ENCODE data around the gene SLC39A13.
"Not testable (repeated sequence)": the region's sequence is repeated elsewhere in the genome, so short reads cannot be mapped to it uniquely, and the experiment has no call there.

Gene SLC39A13

DNA sequence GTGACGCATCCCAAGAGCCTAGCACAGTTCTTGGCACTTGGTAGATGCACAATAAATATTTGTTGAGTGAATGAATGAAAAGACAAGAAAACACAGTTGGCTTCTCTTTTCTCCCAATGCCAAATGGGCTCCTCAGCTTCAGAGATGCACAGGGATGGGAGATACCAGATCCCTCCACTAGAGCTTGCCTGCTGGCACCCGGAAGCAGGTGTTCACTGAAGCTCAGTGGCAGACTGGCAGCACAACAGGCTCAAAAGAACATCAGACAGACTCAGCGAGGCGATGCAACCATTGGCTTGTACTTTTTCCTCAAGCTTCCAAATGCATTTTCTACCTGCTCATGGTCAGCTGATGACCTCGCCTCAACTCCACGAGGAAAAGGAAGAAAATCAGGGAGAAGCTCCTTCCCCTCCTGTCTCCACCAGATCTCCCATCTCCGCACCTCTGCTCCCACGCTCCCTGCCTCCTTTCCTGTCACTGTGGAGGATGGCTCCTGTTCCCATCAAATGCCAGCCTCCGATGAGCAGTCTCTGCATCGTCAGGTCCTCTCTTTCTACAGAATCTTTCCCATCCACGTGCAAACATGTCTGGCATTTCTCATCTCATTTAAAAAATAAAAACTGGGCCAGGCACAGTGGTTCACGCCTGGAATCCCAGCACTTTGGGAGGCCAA is 34.8 kb downstream of the SLC39A13 start:
- peak; percentile 86 for DNase-seq (ENCODE audit: low read depth, low spot score)
- peak overlapping the region; percentile 35 for H3K4me3 ChIP-seq (ENCODE audit: low read length)

DNA sequence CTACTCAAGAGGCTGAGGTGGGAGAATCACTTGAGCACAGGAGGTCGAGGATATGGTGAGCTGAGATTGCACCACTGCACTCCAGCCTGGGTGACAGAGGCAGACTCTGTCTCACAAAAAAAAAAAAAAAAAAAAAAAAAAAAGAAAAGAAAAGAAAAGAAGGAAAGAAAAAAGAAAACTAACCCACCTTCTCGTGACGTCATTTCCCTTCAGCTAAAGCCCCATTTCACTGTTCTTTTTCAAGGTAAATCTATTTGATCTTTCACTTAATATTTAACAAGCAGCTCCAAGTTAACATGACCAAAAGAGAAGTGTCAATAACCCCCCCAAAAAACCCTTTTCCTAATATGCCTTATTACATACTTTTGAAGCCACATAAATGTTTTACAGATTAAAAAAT is 35.4 kb downstream of the SLC39A13 start:
- H3K4me3 ChIP-seq (ENCODE audit: low read length) = peak overlapping the region; percentile 35
- peak; percentile 44 for DNase-seq (ENCODE audit: low read depth, low spot score)

- H3K4me3 ChIP-seq (ENCODE audit: low read length) = no peak overlapping the region
- DNase-seq (ENCODE audit: low read depth, low spot score) = no peak
Measured at GRCh38 chr11:47445840-47446239, 37.5 kb downstream of the SLC39A13 start.

DNA sequence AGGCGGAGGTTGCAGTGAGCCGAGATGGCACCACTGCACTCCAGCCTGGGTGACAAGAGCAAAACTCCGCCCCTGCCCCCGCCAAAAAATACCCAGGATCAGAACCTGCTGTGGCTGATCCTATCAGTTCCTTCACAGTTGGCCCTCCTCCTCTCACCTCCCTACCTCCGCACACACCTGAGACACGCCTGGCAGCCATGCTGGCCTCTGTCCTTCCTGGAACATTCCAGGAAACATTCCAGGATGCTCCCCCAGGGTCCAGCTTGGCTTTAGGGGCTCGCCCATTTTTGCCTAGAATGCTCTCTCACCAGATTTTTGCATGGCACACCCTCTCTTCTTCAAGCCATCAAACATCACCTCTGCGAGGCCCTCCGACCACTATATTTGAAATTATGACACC is 38.4 kb downstream of the SLC39A13 start:
- DNase-seq (ENCODE audit: low read depth, low spot score) = no peak
- no peak overlapping the region for H3K4me3 ChIP-seq (ENCODE audit: low read length)

- no peak overlapping the region for H3K4me3 ChIP-seq (ENCODE audit: low read length)
- no peak for DNase-seq (ENCODE audit: low read depth, low spot score)
Measured at GRCh38 chr11:47447906-47448305, 39.5 kb downstream of the SLC39A13 start.

- H3K4me3 ChIP-seq (ENCODE audit: low read length) = no peak within 1 kb of the TSS
- DNase-seq (ENCODE audit: low read depth, low spot score) = no peak
Measured at GRCh38 chr11:47448566-47449427, 40.4 kb downstream of the SLC39A13 start, which contains the start of gene RAPSN. TSS of gene RAPSN (minus strand) at chr11:47449136. CDS start at chr11:47448964, 172 bp downstream.

- H3K4me3 ChIP-seq (ENCODE audit: low read length) = no peak overlapping the region
- no peak for DNase-seq (ENCODE audit: low read depth, low spot score)
Measured at GRCh38 chr11:47449541-47449940, 41.2 kb downstream of the SLC39A13 start.

DNA sequence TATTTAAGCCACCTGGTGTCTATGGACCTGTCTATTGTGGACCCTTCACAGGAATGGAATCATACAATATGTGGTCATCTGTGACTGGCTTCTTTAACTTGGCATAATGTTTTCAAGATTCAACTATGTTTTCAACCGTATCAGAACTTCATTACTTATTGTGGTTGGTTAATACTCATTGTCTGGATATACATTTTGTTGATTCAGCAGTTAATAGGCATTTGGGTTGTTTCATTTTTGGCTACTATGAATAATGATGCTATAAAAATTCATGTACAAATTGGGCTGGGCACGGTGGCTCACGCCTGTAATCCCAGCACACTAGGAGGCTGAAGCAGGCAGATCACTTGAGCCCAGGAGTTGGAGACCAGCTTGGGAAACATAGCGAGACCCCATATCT is 43.0 kb downstream of the SLC39A13 start:
- no peak overlapping the region for H3K4me3 ChIP-seq (ENCODE audit: low read length)
- DNase-seq (ENCODE audit: low read depth, low spot score) = no peak

- DNase-seq (ENCODE audit: low read depth, low spot score) = no peak
- H3K4me3 ChIP-seq (ENCODE audit: low read length) = no peak overlapping the region
Measured at GRCh38 chr11:47451990-47452389, 43.6 kb downstream of the SLC39A13 start.

GRCh38 chr11:47453365-47453764 is 45.0 kb downstream of the SLC39A13 start:
- H3K4me3 ChIP-seq (ENCODE audit: low read length) = no peak overlapping the region
- DNase-seq (ENCODE audit: low read depth, low spot score) = no peak

DNA sequence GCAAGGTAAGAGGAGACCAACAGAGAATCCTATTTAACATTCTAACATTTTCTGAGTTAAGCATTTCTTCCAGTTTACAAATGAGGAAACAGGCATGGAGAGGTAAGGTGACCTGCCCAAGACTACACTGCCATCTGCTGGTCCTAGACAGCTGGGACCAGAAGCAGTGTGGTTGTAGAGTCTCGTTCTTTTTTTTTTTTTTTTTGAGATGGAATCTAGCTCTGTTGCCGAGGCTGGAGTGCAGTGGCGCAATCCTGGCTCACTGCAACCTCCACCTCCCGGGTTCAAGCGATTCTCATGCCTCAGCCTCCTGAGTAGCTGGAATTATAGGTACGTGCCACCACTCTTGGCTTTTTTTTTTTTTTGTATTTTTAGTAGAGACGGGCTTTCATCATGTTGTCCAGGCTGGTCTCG is 45.9 kb downstream of the SLC39A13 start:
- not testable (repeated sequence) for H3K4me3 ChIP-seq (ENCODE audit: low read length)
- peak; percentile 84 for DNase-seq (ENCODE audit: low read depth, low spot score)

DNA sequence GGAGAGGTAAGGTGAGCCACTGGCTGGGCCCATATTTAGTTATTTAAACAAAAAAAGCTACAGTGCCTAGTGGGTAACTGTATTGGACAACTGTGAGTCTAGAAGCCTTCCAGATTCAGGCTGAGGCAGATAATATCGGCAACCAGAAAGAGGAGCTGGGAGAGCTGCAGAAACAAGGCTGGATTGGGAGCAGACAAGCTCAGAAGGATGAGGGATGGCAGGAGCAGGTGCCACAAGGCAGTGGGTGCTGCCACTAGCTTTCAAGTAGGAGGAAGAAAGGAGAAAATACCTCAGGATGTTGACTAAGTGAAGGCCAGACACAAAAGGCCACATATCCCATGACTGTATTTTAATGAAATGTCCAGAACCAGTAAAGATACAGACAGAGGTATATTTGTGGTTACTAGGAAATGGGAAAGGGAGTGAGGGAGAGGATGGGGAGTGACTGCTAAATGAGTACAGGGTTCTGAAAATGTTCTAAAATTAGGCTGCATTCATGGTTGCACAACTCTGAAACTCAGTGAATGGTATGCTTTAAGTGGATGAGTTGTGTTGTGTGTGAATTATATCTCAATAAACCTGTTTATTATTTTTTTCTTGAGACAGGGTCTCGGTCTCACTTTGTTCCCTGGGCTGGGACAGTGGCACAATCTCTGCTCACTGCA is 52.3 kb downstream of the SLC39A13 start:
- no peak overlapping the region for H3K4me3 ChIP-seq (ENCODE audit: low read length)
- DNase-seq (ENCODE audit: low read depth, low spot score) = no peak

- no peak overlapping the region for H3K4me3 ChIP-seq (ENCODE audit: low read length)
- no peak for DNase-seq (ENCODE audit: low read depth, low spot score)
Measured at GRCh38 chr11:47461876-47462275, 53.5 kb downstream of the SLC39A13 start.

- no peak for DNase-seq (ENCODE audit: low read depth, low spot score)
- H3K4me3 ChIP-seq (ENCODE audit: low read length) = no peak overlapping the region
Measured at GRCh38 chr11:47464483-47464882, 56.1 kb downstream of the SLC39A13 start.
